Measurements from ENCODE around the gene LUZP2.

The LUZP2 gene

DNA sequence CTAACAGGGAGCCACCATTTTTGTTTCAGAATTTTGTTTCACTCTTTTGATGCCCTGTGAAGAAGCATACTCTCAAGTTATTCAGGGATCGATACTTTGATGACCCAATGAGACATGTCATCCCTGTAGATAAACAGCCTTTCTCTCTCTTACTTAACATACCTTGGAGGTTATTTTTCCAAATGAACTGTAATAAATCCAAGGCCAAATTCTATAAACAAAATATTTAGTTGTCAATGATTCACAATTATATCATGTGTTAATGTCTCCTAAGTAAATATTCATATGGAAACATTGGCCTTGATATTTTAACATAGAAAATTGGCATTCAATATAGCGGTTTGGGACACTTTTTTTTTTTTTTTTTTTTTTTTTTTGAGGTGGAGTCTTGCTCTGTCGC lies 97.5 kb downstream of the LUZP2 start:
- Histone ChIP-seq H3K9me3 (ENCODE audit: control insufficient read depth, insufficient read depth, low read length) (no peaks in the 10 kb centered on the region), H3K9me2 (replicated peaks; ENCODE audit: control insufficient read depth, low read length) (no peaks in the 10 kb centered on the region), H4K20me1 (ENCODE audit: control insufficient read depth, insufficient read depth, low read depth, low read length) (no peaks in the 10 kb centered on the region), H3F3A (ENCODE audit: control insufficient read depth, insufficient read depth) (no peaks in the 10 kb centered on the region), H3K36me3 (ENCODE audit: control insufficient read depth, low read length) (no peaks in the 10 kb centered on the region), H3K4me3 (ENCODE audit: low read length) (no peak overlapping the region), H3K79me2 (ENCODE audit: control insufficient read depth, low read length) (no peaks in the 10 kb centered on the region), H3K27ac (ENCODE audit: low read depth, low read length) (no peak overlapping the region), H3K27me3 (ENCODE audit: control insufficient read depth, low read length) (no peaks in the 10 kb centered on the region), H3K4me1 (ENCODE audit: control insufficient read depth, low read length) (no peaks in the 10 kb centered on the region), H3K4me2 (ENCODE audit: low read length) (no peak overlapping the region)
- TF ChIP-seq, protein P1, sequence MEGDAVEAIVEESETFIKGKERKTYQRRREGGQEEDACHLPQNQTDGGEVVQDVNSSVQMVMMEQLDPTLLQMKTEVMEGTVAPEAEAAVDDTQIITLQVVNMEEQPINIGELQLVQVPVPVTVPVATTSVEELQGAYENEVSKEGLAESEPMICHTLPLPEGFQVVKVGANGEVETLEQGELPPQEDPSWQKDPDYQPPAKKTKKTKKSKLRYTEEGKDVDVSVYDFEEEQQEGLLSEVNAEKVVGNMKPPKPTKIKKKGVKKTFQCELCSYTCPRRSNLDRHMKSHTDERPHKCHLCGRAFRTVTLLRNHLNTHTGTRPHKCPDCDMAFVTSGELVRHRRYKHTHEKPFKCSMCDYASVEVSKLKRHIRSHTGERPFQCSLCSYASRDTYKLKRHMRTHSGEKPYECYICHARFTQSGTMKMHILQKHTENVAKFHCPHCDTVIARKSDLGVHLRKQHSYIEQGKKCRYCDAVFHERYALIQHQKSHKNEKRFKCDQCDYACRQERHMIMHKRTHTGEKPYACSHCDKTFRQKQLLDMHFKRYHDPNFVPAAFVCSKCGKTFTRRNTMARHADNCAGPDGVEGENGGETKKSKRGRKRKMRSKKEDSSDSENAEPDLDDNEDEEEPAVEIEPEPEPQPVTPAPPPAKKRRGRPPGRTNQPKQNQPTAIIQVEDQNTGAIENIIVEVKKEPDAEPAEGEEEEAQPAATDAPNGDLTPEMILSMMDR (IDR thresholded peaks at IDR 0.05; ENCODE audit: low read depth, low read length, poor library complexity, severe bottlenecking) = no peak
- TF ChIP-seq EZH2phosphoT487 (IDR thresholded peaks at IDR 0.05; ENCODE audit: borderline replicate concordance, low read length) = no peak

- Histone ChIP-seq H3K36me3 (ENCODE audit: control insufficient read depth, low read length) (no peaks in the 10 kb centered on the region), H3K4me2 (ENCODE audit: low read length) (no peak overlapping the region), H3K4me1 (ENCODE audit: control insufficient read depth, low read length) (no peaks in the 10 kb centered on the region), H3K9me3 (ENCODE audit: control insufficient read depth, insufficient read depth, low read length) (no peaks in the 10 kb centered on the region), H4K20me1 (ENCODE audit: control insufficient read depth, insufficient read depth, low read depth, low read length) (no peaks in the 10 kb centered on the region), H3K9me2 (replicated peaks; ENCODE audit: control insufficient read depth, low read length) (no peaks in the 10 kb centered on the region), H3K27me3 (ENCODE audit: control insufficient read depth, low read length) (no peaks in the 10 kb centered on the region), H3F3A (ENCODE audit: control insufficient read depth, insufficient read depth) (no peaks in the 10 kb centered on the region), H3K79me2 (ENCODE audit: control insufficient read depth, low read length) (no peaks in the 10 kb centered on the region), H3K4me3 (ENCODE audit: low read length) (no peak overlapping the region), H3K27ac (ENCODE audit: low read depth, low read length) (no peak overlapping the region)
- no peak for TF ChIP-seq EZH2phosphoT487 (IDR thresholded peaks at IDR 0.05; ENCODE audit: borderline replicate concordance, low read length)
- TF ChIP-seq, protein P1 (IDR thresholded peaks at IDR 0.05; ENCODE audit: low read depth, low read length, poor library complexity, severe bottlenecking) = no peak
Observed at GRCh38 chr11:24598641-24599040, 101.8 kb downstream of the LUZP2 start.

- TF ChIP-seq EZH2phosphoT487 (IDR thresholded peaks at IDR 0.05; ENCODE audit: borderline replicate concordance, low read length) = no peak
- TF ChIP-seq, protein P1 (IDR thresholded peaks at IDR 0.05; ENCODE audit: low read depth, low read length, poor library complexity, severe bottlenecking) = no peak
- Histone ChIP-seq H3K27me3 (ENCODE audit: control insufficient read depth, low read length) (no peaks in the 10 kb centered on the region), H3K36me3 (ENCODE audit: control insufficient read depth, low read length) (no peaks in the 10 kb centered on the region), H3K4me2 (ENCODE audit: low read length) (no peak overlapping the region), H4K20me1 (ENCODE audit: control insufficient read depth, insufficient read depth, low read depth, low read length) (no peaks in the 10 kb centered on the region), H3K27ac (ENCODE audit: low read depth, low read length) (no peak overlapping the region), H3K9me2 (replicated peaks; ENCODE audit: control insufficient read depth, low read length) (no peaks in the 10 kb centered on the region), H3K79me2 (ENCODE audit: control insufficient read depth, low read length) (no peaks in the 10 kb centered on the region), H3F3A (ENCODE audit: control insufficient read depth, insufficient read depth) (no peaks in the 10 kb centered on the region), H3K4me1 (ENCODE audit: control insufficient read depth, low read length) (no peaks in the 10 kb centered on the region), H3K9me3 (ENCODE audit: control insufficient read depth, insufficient read depth, low read length) (no peaks in the 10 kb centered on the region), H3K4me3 (ENCODE audit: low read length) (no peak overlapping the region)
Observed at GRCh38 chr11:24609192-24610119, 112.6 kb downstream of the LUZP2 start.

Measured in DOHH2 (cell line).